Motor neuron (in vitro differentiated cells): ENCODE data around the gene RNF213. TPM values are rescaled to one million over a fixed set of nuclear protein-coding genes. Genes with fewer than 3 reads are reported as not detected.
"Not testable (repeated sequence)": the region's sequence is repeated elsewhere in the genome, so short reads cannot be mapped to it uniquely, and the experiment has no call there.

Source experiments
- ATAC-seq, 8 experiments: fragments of 200-7000 bp; cut with Tn5 transposase; replicated peaks in 6 of 8; 2 replicates each; pipeline ENCODE4 v1.8.0; 2021; ENCODE audit warnings: mild to moderate bottlenecking in 8 of 8, moderate library complexity in 8 of 8
- H3K27ac ChIP-seq, 2 donors: fragments of 250-450 bp; sonication (Bioruptor Pico); 2 replicates each; pipeline ENCODE4 v1.9.0; 2021; ENCODE audit warnings: antibody characterized with exemption in 2 of 2, mild to moderate bottlenecking in 2 of 2, moderate library complexity in 1 of 2
- H3K4me1 ChIP-seq, 2 donors: fragments of 250-450 bp; sonication (Bioruptor Pico); replicated peaks in 1 of 2; 2 replicates each; pipeline ENCODE4 v1.6.1; 2021; ENCODE audit warnings: antibody characterized with exemption in 2 of 2, mild to moderate bottlenecking in 2 of 2, moderate library complexity in 1 of 2
- H3K4me3 ChIP-seq, 5 donors: fragments of 250-450 bp; sonication (Bioruptor Pico); 2 replicates each; pipeline ENCODE4 v1.9.0; 2021; ENCODE audit warnings: antibody characterized with exemption in 5 of 5, mild to moderate bottlenecking in 5 of 5, moderate library complexity in 4 of 5
- WGBS, 10 experiments: fragments of 450-650 bp; shearing (Covaris generic); methylation state at CpG; one replicate each; pipeline ENCODE4 v1.0.0; 2022; 5-methylcytosine and 5-hydroxymethylcytosine counted together
- in situ Hi-C, 9 experiments: fragments of 400-800 bp; cut with MboI; loops; one replicate each; pipeline ENCODE4 v1.15.0; 2021; ENCODE audit warnings: low sequenced_read_pairs in 9 of 9, low pct_unique_long_range_greater_than_20kb in 2 of 9; ENCODE audit not compliant: unreplicated experiment in 9 of 9
- total RNA-seq, 8 experiments: library from RNA; unstranded; fragments of 300-600 nt; gene quantifications; 2 replicates each; pipeline versions ENCODE4 v1.2.3 to v1.2.4, GENCODE V29; 2022

RNF213 gene
- total RNA-seq, 8 experiments from 2014 or later = 9.2 to 161 (median 29.6) TPM

- in situ Hi-C loops = no loop called here
- Histone ChIP-seq H3K27ac (no peak overlapping the region), H3K4me3 (no peak overlapping the region), H3K4me1 (no peaks in the 10 kb centered on the region)
- 57 to 100% (median 100%) methylated on average over 1 of the region's 1 CpG; no CpG with 5 or more reads in 3 of the 10 experiments for WGBS, 10 experiments
- ATAC-seq = no peak
Observed at GRCh38 chr17:80232438-80232837, 28.2 kb upstream of the RNF213 start.

- Histone ChIP-seq H3K4me3 (no peak overlapping the region), H3K27ac (no peak overlapping the region), H3K4me1 (no peaks in the 10 kb centered on the region)
- in situ Hi-C loops = no loop called here
- WGBS, 10 experiments = 33 to 100% (median 100%) methylated on average over 1 to 2 of the region's 3 CpGs; no CpG with 5 or more reads in 1 of the 10 experiments
- no peak for ATAC-seq
Observed at GRCh38 chr17:80233202-80233601, 27.4 kb upstream of the RNF213 start.

GRCh38 chr17:80236911-80237310 is 23.7 kb upstream of the RNF213 start:
- no peaks in the 10 kb centered on the region for H3K4me1 ChIP-seq
- ATAC-seq = no peak
- in situ Hi-C loops = no loop called here
- no peak overlapping the region for H3K27ac ChIP-seq
- no peak overlapping the region for H3K4me3 ChIP-seq
- 87 to 95% (median 95%) methylated on average over 4 to 5 of the region's 17 CpGs; no CpG with 5 or more reads in 7 of the 10 experiments for WGBS, 10 experiments

GRCh38 chr17:80237386-80237785 is 23.3 kb upstream of the RNF213 start:
- in situ Hi-C loops = no loop called here
- Histone ChIP-seq H3K4me3 (no peak overlapping the region), H3K4me1 (no peaks in the 10 kb centered on the region), H3K27ac (no peak overlapping the region)
- no peak for ATAC-seq
- WGBS, 10 experiments = 90 to 100% (median 97%) methylated on average over 1 to 7 of the region's 10 CpGs; no CpG with 5 or more reads in 6 of the 10 experiments

- no peak for ATAC-seq
- no peaks in the 10 kb centered on the region for H3K4me1 ChIP-seq
- in situ Hi-C loops = no loop called here
- H3K4me3 ChIP-seq = no peak overlapping the region
- H3K27ac ChIP-seq = no peak overlapping the region
- WGBS, 10 experiments = 67 to 100% (median 90%) methylated on average over 3 to 7 of the region's 14 CpGs; no CpG with 5 or more reads in 5 of the 10 experiments
Observed at GRCh38 chr17:80242505-80242904, 18.1 kb upstream of the RNF213 start.

- 76 to 100% (median 94%) methylated on average over 1 to 11 of the region's 26 CpGs; no CpG with 5 or more reads in 3 of the 10 experiments for WGBS, 10 experiments
- Histone ChIP-seq H3K4me1 (no peaks in the 10 kb centered on the region), H3K4me3 (no peak overlapping the region), H3K27ac (no peak overlapping the region)
- in situ Hi-C loops = no loop called here
- no peak for ATAC-seq
Observed at GRCh38 chr17:80243526-80244433, 16.9 kb upstream of the RNF213 start.

- H3K4me3 ChIP-seq, H3K27ac ChIP-seq, ATAC-seq, H3K4me1 ChIP-seq, in situ Hi-C loops: not testable (repeated sequence)
- WGBS, 10 experiments = 50 to 94% (median 87%) methylated on average over 2 to 5 of the region's 6 CpGs; no CpG with 5 or more reads in 6 of the 10 experiments
Observed at GRCh38 chr17:80244448-80244847, 16.2 kb upstream of the RNF213 start.

- WGBS, 10 experiments = 56 to 100% (median 83%) methylated on average over 1 to 18 of the region's 22 CpGs; no CpG with 5 or more reads in 2 of the 10 experiments
- no peak overlapping the region for H3K4me3 ChIP-seq
- no peaks in the 10 kb centered on the region for H3K4me1 ChIP-seq
- ATAC-seq = no peak
- H3K27ac ChIP-seq = no peak overlapping the region
- in situ Hi-C loops = no loop called here
Observed at GRCh38 chr17:80244871-80245509, 15.7 kb upstream of the RNF213 start.

GRCh38 chr17:80245566-80246265 is 14.9 kb upstream of the RNF213 start:
- in situ Hi-C loops = no loop called here
- ATAC-seq = peak in 2 of 8 experiments; percentile 11 to 12
- Histone ChIP-seq H3K4me1 (no peaks in the 10 kb centered on the region), H3K27ac (no peak overlapping the region), H3K4me3 (no peak overlapping the region)
- WGBS, 10 experiments = 80 to 100% (median 98%) methylated on average over 1 to 7 of the region's 27 CpGs; no CpG with 5 or more reads in 5 of the 10 experiments

- H3K4me1 ChIP-seq = no peaks in the 10 kb centered on the region
- peak in 2 of 8 experiments; percentile 11 to 16 for ATAC-seq
- H3K4me3 ChIP-seq = no peak overlapping the region
- in situ Hi-C loops = no loop called here
- WGBS, 10 experiments = 94 to 95% methylated on average over 6 to 8 of the region's 19 CpGs; no CpG with 5 or more reads in 8 of the 10 experiments
- no peak overlapping the region for H3K27ac ChIP-seq
Observed at GRCh38 chr17:80246266-80246681, 14.4 kb upstream of the RNF213 start.

- Histone ChIP-seq H3K4me3 (no peak overlapping the region), H3K27ac (no peak overlapping the region), H3K4me1 (no peaks in the 10 kb centered on the region)
- 86 to 100% (median 100%) methylated on average over 1 to 3 of the region's 8 CpGs; no CpG with 5 or more reads in 7 of the 10 experiments for WGBS, 10 experiments
- in situ Hi-C loops = no loop called here
- ATAC-seq = no peak
Observed at GRCh38 chr17:80246726-80247125, 13.9 kb upstream of the RNF213 start.

- WGBS, 10 experiments = 33 to 100% (median 81%) methylated on average over 1 to 3 of the region's 17 CpGs; no CpG with 5 or more reads in 6 of the 10 experiments
- in situ Hi-C loops = no loop called here
- Histone ChIP-seq H3K4me3 (no peak overlapping the region), H3K4me1 (no peaks in the 10 kb centered on the region), H3K27ac (no peak overlapping the region)
- no peak for ATAC-seq
Observed at GRCh38 chr17:80247561-80247960, 13.1 kb upstream of the RNF213 start.
